Uterus (tissue), 4 donors: Measurements from ENCODE around the gene FRRS1L. TPM values are rescaled to one million over a fixed set of nuclear protein-coding genes. Genes with fewer than 3 reads are reported as not detected.
"Not testable (repeated sequence)": the region's sequence is repeated elsewhere in the genome, so short reads cannot be mapped to it uniquely, and the experiment has no call there.

Experiments used
- DNase-seq, 2 donors: peaks; one replicate each; pipeline ENCODE4 v3.0.0-alpha.2; 2019 to 2020
- H3K27ac ChIP-seq, 2 donors: fragments of 200-600 bp; sonication (generic); 1 replicate in 1 of 2; 2 replicates in 1 of 2; pipeline ENCODE4 v1.5.1; 2016 to 2018
- H3K27me3 ChIP-seq, 2 donors: fragments of 200-600 bp; sonication (generic); one replicate each; pipeline ENCODE4 v1.5.1; 2018 to 2019; ENCODE audit warnings: control low read depth in 1 of 2
- H3K36me3 ChIP-seq, 2 donors: fragments of 200-600 bp; sonication (generic); one replicate each; pipeline ENCODE4 v1.5.1; 2019; ENCODE audit warnings: control low read depth in 1 of 2
- H3K4me1 ChIP-seq, 2 donors: fragments of 200-600 bp; sonication (generic); one replicate each; pipeline ENCODE4 v1.5.1; 2018 to 2019; ENCODE audit warnings: control low read depth in 1 of 2
- H3K4me3 ChIP-seq, 2 donors: fragments of 200-600 bp; sonication (generic); 1 replicate in 1 of 2; 2 replicates in 1 of 2; pipeline ENCODE4 v1.5.1; 2018 to 2019; ENCODE audit warnings: mild to moderate bottlenecking in 1 of 2
- H3K9me3 ChIP-seq, 2 donors: fragments of 200-600 bp; sonication (generic); one replicate each; pipeline ENCODE4 v1.5.1; 2019; ENCODE audit warnings: control low read depth in 1 of 2
- POLR2A ChIP-seq, 2 donors: fragments of 450-650 bp; IDR thresholded peaks; one replicate each; pipeline ENCODE4 v1.6.1; 2016; ENCODE audit warnings: antibody characterized with exemption in 2 of 2, mild to moderate bottlenecking in 1 of 2, moderate library complexity in 1 of 2
- intact Hi-C: fragments of 100-400 bp; cut with DNase I; formaldehyde crosslinking; loops from one replicate; pipeline ENCODE4 v1.15.1; 2023; ENCODE audit warnings: low total_unique reads
- total RNA-seq, 4 donors: library from RNA; depleted of rRNA in 3 of 4; stranded (reverse); fragments of >200 nt in 3 of 4; gene quantifications; one replicate each; pipeline versions ENCODE4 v1.1.0 to v1.2.4, GENCODE V29; 2014 to 2023
- TF ChIP-seq, protein P1 (sequence below), 4 experiments: fragments of 200-600 bp in 2 of 4; fragments of 450-650 bp in 2 of 4; sonication (generic) in 2 of 4; IDR thresholded peaks; one replicate each; pipeline ENCODE4 v1.5.1; 2016 to 2019; ENCODE audit warnings: antibody characterized with exemption in 4 of 4, mild to moderate bottlenecking in 2 of 4, moderate library complexity in 1 of 4
- donor health status: DM: yes; HTN: yes; CAD: no.

Gene FRRS1L
- total RNA-seq, 4 donors from 2014 or later: under 0.01 to 10.9 (median 10.1) TPM

DNA sequence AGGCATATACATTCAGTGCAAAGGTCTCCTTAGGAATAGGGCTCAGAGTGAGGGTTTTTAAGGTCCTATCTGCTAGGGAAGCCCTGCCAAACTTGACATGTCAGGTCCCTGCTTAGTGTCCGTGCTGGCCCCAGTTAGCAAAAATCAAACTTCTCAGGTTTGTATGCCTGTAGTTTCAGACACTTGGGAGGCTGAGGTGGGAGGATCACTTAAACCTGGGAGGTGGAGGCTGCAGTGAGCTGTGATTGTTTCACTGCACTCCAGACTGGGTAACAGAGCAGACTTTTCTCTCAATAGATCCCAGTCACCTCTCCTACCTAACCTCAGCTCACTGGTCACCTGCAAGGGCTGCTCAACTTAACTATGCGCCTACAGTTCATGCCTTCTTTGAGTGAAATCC is 28.6 kb downstream of the FRRS1L start:
- Histone ChIP-seq H3K4me3 (no peak overlapping the region), H3K27ac (no peak overlapping the region), H3K36me3 (no peaks in the 10 kb centered on the region), H3K4me1 (no peaks in the 10 kb centered on the region), H3K27me3 (no peaks in the 10 kb centered on the region), H3K9me3 (no peaks in the 10 kb centered on the region)
- intact Hi-C loops: no loop called here
- TF ChIP-seq, protein P1, sequence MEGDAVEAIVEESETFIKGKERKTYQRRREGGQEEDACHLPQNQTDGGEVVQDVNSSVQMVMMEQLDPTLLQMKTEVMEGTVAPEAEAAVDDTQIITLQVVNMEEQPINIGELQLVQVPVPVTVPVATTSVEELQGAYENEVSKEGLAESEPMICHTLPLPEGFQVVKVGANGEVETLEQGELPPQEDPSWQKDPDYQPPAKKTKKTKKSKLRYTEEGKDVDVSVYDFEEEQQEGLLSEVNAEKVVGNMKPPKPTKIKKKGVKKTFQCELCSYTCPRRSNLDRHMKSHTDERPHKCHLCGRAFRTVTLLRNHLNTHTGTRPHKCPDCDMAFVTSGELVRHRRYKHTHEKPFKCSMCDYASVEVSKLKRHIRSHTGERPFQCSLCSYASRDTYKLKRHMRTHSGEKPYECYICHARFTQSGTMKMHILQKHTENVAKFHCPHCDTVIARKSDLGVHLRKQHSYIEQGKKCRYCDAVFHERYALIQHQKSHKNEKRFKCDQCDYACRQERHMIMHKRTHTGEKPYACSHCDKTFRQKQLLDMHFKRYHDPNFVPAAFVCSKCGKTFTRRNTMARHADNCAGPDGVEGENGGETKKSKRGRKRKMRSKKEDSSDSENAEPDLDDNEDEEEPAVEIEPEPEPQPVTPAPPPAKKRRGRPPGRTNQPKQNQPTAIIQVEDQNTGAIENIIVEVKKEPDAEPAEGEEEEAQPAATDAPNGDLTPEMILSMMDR (IDR thresholded peaks at IDR 0.05): no peak
- no peak for DNase-seq

DNA sequence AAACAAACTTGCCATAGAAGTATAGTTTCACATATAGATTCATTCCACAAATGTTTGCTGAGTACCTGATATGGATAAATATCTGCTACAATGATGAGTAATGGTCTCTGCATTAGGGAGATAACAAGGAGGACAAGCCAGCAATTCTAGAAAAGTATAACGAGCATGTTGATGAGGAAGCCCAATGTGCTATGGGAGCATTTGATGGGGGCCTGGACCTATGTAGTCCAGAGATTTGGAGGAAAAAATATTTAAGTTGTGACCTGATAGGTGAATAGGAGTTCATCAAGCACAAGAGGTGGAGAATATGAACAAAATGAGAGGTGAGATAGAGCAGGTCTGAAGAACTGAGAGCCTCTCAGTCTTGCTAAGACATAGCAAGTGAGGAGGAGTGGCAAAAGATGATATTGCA is 32.9 kb downstream of the FRRS1L start:
- TF ChIP-seq, protein P1 (IDR thresholded peaks at IDR 0.05): no peak
- no peak for TF ChIP-seq POLR2A (IDR thresholded peaks at IDR 0.05)
- Histone ChIP-seq H3K27ac (no peak overlapping the region), H3K36me3 (no peaks in the 10 kb centered on the region), H3K27me3 (no peaks in the 10 kb centered on the region), H3K4me1 (no peaks in the 10 kb centered on the region), H3K4me3 (no peak overlapping the region), H3K9me3 (no peaks in the 10 kb centered on the region)
- DNase-seq: no peak
- intact Hi-C loops: no loop called here

DNA sequence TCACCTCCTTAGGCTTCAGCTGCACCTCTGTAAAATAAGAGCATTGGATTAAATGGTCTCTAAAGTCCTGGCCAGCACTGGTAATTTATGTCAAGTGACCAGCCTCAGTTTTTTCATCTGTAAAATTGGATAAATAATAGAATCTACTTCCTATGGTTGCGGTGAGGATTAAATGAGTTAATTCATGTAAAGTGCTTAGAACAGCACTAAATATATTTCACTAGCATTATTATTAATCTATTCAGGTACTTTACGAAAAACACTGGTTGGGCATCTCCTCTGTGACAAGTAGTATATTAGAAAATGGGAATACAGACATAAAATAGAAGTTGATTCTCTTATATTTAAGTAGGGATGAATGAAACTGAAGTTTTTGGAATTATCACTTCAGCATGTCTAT is 33.5 kb downstream of the FRRS1L start:
- Histone ChIP-seq H3K4me1 (no peaks in the 10 kb centered on the region), H3K4me3 (no peak overlapping the region), H3K9me3 (no peaks in the 10 kb centered on the region), H3K27ac (no peak overlapping the region), H3K27me3 (no peaks in the 10 kb centered on the region), H3K36me3 (no peaks in the 10 kb centered on the region)
- no peak for DNase-seq
- intact Hi-C loops: no loop called here
- TF ChIP-seq, protein P1 (IDR thresholded peaks at IDR 0.05): no peak
- TF ChIP-seq POLR2A (IDR thresholded peaks at IDR 0.05): no peak

DNA sequence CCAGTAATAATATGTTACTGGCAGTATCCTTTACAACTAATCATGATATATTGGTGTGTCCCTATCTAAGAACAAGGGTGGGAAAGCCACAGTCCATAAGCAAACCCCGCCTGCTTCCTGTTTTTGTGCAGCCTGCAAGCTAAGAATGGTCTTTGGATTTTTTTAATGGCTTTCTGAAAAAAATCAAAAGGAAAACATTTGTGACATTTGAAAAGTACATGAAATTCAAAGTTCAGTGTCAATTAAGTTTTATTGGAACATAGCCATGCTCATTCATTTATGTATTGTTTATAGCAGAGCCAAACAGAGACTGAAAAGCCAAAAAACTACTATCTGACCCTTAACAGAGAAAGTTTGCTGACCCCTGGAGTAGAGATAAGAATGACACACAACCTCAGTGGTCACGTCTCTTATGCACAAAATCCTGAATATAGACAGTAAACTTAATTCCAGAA is 34.5 kb downstream of the FRRS1L start:
- TF ChIP-seq, protein P1 (IDR thresholded peaks at IDR 0.05): no peak
- no peak for TF ChIP-seq POLR2A (IDR thresholded peaks at IDR 0.05)
- no peaks in the 10 kb centered on the region for H3K27me3 ChIP-seq

DNA sequence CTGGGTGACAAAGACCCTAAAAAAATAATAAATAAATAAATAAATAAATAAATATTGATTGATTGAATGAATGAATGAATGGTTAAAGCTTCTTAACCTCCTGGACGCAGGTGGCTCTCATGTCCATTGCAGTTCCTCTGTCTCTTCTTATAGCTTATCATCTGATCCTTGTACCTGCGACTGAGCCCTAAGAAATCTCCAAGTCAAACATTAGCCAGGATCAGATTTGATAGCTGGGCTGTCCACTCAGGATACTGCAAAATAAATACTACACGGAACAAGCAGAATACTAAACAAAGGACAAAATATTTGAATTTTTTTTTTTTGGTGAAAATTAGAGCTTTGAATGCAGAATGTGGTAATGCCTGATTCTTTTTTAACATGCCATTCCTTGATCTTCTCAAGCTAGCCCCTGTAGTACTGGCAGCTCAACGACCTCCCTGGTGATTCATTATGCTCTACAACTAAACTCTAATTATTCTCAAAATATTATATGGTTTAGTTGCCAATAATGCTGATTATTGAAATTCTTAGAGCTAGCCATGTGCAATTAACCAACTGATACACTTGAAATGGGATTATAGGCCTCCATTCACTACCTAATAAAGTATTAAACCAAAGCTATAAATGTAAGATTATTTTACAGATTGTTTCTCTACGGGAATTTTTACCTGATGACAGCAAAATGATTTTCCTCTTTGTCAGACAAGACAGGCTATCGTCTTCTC is 37.4 kb downstream of the FRRS1L start:
- Histone ChIP-seq H3K4me3 (no peak overlapping the region), H3K27me3 (no peaks in the 10 kb centered on the region), H3K36me3 (no peaks in the 10 kb centered on the region), H3K27ac (no peak overlapping the region), H3K4me1 (no peaks in the 10 kb centered on the region), H3K9me3 (no peaks in the 10 kb centered on the region)
- intact Hi-C loops: no loop called here
- TF ChIP-seq, protein P1 (IDR thresholded peaks at IDR 0.05): no peak
- TF ChIP-seq POLR2A (IDR thresholded peaks at IDR 0.05): no peak
- no peak for DNase-seq

More for the DNA sequence above, 34.5 kb downstream of the FRRS1L start:
- H3K4me3 ChIP-seq: no peak overlapping the region
- H3K4me1 ChIP-seq: no peaks in the 10 kb centered on the region
- no peak overlapping the region for H3K27ac ChIP-seq
- H3K9me3 ChIP-seq: no peaks in the 10 kb centered on the region
- DNase-seq: no peak
- H3K36me3 ChIP-seq: no peaks in the 10 kb centered on the region
- intact Hi-C loops: no loop called here

DNA sequence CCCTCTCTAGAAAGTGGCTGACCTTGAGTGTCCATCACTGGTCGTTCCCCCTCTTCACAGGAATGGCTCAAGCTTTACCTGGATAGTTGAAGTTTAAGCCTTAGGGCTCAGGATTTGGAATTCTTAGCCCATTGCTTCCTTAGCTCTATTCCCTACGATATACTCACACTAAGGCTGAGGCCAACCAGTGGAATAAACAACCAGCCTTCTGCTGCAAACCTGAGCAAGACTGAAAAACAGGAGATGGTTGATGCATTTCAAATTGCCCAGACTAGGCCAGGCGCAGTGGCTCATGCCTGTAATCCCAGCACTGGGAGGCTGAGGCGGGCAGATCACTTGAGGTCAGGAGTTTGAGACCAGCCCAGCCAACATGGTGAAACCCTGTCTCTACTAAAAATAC is 40.4 kb downstream of the FRRS1L start:
- H3K4me1 ChIP-seq, H3K4me3 ChIP-seq, H3K27me3 ChIP-seq, DNase-seq, H3K9me3 ChIP-seq, H3K27ac ChIP-seq, intact Hi-C loops, H3K36me3 ChIP-seq: not testable (repeated sequence)
